HG02840 (cell line): ENCODE results near the gene CNN2.

Experiments used
- ATAC-seq: cut with Tn5 transposase; IDR thresholded peaks from one replicate; pipeline ENCODE4 v1.9.1; 2021; ENCODE audit warnings: mild to moderate bottlenecking, moderate library complexity, moderate number of reproducible peaks; ENCODE audit not compliant: unreplicated experiment, low FRiP score

CNN2 gene

GRCh38 chr19:1046836-1047695, 20.7 kb downstream of the CNN2 start:
- no peak for ATAC-seq

- no peak for ATAC-seq
These were observed 21.3 kb downstream of the CNN2 start for GRCh38 chr19:1047696-1048147.

- ATAC-seq, result no peak
These were observed 22.7 kb downstream of the CNN2 start for GRCh38 chr19:1049106-1049505.

GRCh38 chr19:1049800-1050199, 23.4 kb downstream of the CNN2 start:
- no peak for ATAC-seq

- ATAC-seq, result no peak
These were observed 24.8 kb downstream of the CNN2 start for GRCh38 chr19:1050989-1051788.

GRCh38 chr19:1051791-1052190, 25.4 kb downstream of the CNN2 start:
- ATAC-seq, result no peak

- ATAC-seq, result no peak
These were observed 26.1 kb downstream of the CNN2 start for GRCh38 chr19:1052349-1052975.

GRCh38 chr19:1053176-1054101, 27.0 kb downstream of the CNN2 start:
- ATAC-seq, result no peak

- no peak for ATAC-seq
These were observed 28.0 kb downstream of the CNN2 start for GRCh38 chr19:1054102-1055027.

GRCh38 chr19:1055028-1055425, 28.6 kb downstream of the CNN2 start:
- ATAC-seq, result no peak

- ATAC-seq, result no peak
These were observed 29.6 kb downstream of the CNN2 start for GRCh38 chr19:1055886-1056620.

- ATAC-seq, result no peak
These were observed 30.9 kb downstream of the CNN2 start for GRCh38 chr19:1057176-1057855.

GRCh38 chr19:1058112-1058511, 31.7 kb downstream of the CNN2 start:
- ATAC-seq, result no peak

GRCh38 chr19:1060689-1061088, 34.3 kb downstream of the CNN2 start:
- no peak for ATAC-seq

- ATAC-seq, result no peak
These were observed 35.6 kb downstream of the CNN2 start for GRCh38 chr19:1061987-1062386.

GRCh38 chr19:1062387-1063029, 36.1 kb downstream of the CNN2 start:
- no peak for ATAC-seq
